GM06990 (cell line): ENCODE results near the gene NME5.

ENCODE experiments used
- DNase-seq: peaks from one replicate; pipeline ENCODE4 v3.0.0-alpha.2; 2011; ENCODE audit not compliant: insufficient read length; ENCODE audit errors: extremely low read depth
- H3K27me3 ChIP-seq: replicated peaks from 2 replicates; pipeline ENCODE4 v1.6.0; 2011; ENCODE audit warnings: low read length; ENCODE audit not compliant: control insufficient read depth, insufficient read depth
- H3K36me3 ChIP-seq: 2 replicates; pipeline ENCODE4 v1.5.1; 2011; ENCODE audit warnings: low read length; ENCODE audit not compliant: control insufficient read depth, insufficient read depth
- H3K4me3 ChIP-seq: replicated peaks from 2 replicates; pipeline ENCODE4 v1.5.1; 2011; ENCODE audit warnings: low read depth, mild to moderate bottlenecking, control low read depth, low read length
- CTCF ChIP-seq: IDR thresholded peaks from 2 replicates; pipeline ENCODE4 v1.5.1; 2011; ENCODE audit warnings: low read length, control low read depth, mild to moderate bottlenecking, inconsistent platforms; ENCODE audit not compliant: insufficient read depth, poor library complexity, severe bottlenecking

Gene NME5

GRCh38 chr5:138180183-138180782 is 41.1 kb upstream of the NME5 start:
- no peaks in the 10 kb centered on the region for H3K27me3 ChIP-seq
- TF ChIP-seq CTCF = peak; percentile 63
- peaks cover 36% of the 10 kb centered on the region for H3K36me3 ChIP-seq
- DNase-seq = peak; percentile 45
- peak overlapping the region; percentile 88 for H3K4me3 ChIP-seq

- TF ChIP-seq CTCF = no peak
- Histone ChIP-seq H3K27me3 (no peaks in the 10 kb centered on the region), H3K4me3 (peak overlapping the region; percentile 88), H3K36me3 (peaks cover 28% of the 10 kb centered on the region)
- DNase-seq = peak; percentile 20
Measured at GRCh38 chr5:138179277-138179857, 40.1 kb upstream of the NME5 start.

- TF ChIP-seq CTCF = no peak
- H3K36me3 ChIP-seq = peaks cover 22% of the 10 kb centered on the region
- DNase-seq = peak; percentile 82
- no peaks in the 10 kb centered on the region for H3K27me3 ChIP-seq
- H3K4me3 ChIP-seq = peak within 1 kb of the TSS; percentile 88
Measured at GRCh38 chr5:138178516-138179276, 39.5 kb upstream of the NME5 start, which contains the start of the genes BRD8 and KIF20A. Gene BRD8, minus strand, starts transcription at chr5:138178630. Its CDS starts 16 bp downstream, at chr5:138178614. Gene KIF20A, plus strand, starts transcription at chr5:138179112. Its CDS starts 569 bp downstream, at chr5:138179681.

- Histone ChIP-seq H3K27me3 (no peaks in the 10 kb centered on the region), H3K36me3 (peaks cover 19% of the 10 kb centered on the region), H3K4me3 (peak overlapping the region; percentile 88)
- TF ChIP-seq CTCF = no peak
- DNase-seq = no peak
Measured at GRCh38 chr5:138177941-138178515, 38.8 kb upstream of the NME5 start.

GRCh38 chr5:138170299-138170698 is 31.1 kb upstream of the NME5 start:
- H3K27me3 ChIP-seq = no peaks in the 10 kb centered on the region

More at GRCh38 chr5:138170299-138170698, 31.1 kb upstream of the NME5 start:
- TF ChIP-seq CTCF = no peak
- no peak overlapping the region for H3K4me3 ChIP-seq
- DNase-seq = no peak
- peaks cover 23% of the 10 kb centered on the region for H3K36me3 ChIP-seq
